Transverse colon (tissue), 4 donors: ENCODE measurements around the gene RAD52. TPM values are rescaled to one million over a fixed set of nuclear protein-coding genes. Genes with fewer than 3 reads are reported as not detected.

Source experiments
- DNase-seq: peaks from one replicate; pipeline ENCODE4 v3.0.0-alpha.2; 2019
- H3K27ac ChIP-seq, 4 donors: fragments of 200-600 bp; sonication (generic); 2 replicates each; pipeline ENCODE4 v1.5.1; 2016 to 2018; ENCODE audit warnings: inconsistent platforms in 4 of 4
- H3K27me3 ChIP-seq: fragments of 200-600 bp; sonication (generic); 2 replicates; pipeline ENCODE4 v1.5.1; 2017; ENCODE audit warnings: inconsistent platforms
- H3K36me3 ChIP-seq, 4 donors: fragments of 200-600 bp; sonication (generic); 2 replicates each; pipeline ENCODE4 v1.5.1; 2017 to 2019; ENCODE audit warnings: inconsistent platforms in 4 of 4
- H3K4me1 ChIP-seq, 4 donors: fragments of 200-600 bp; sonication (generic); 2 replicates each; pipeline ENCODE4 v1.5.1; 2017 to 2020; ENCODE audit warnings: inconsistent platforms in 4 of 4
- H3K4me3 ChIP-seq, 4 donors: fragments of 200-600 bp; sonication (generic); 1 replicate in 1 of 4; 2 replicates in 3 of 4; pipeline versions ENCODE4 v1.5.1 to v1.6.1; 2017 to 2019; ENCODE audit warnings: inconsistent platforms in 4 of 4
- H3K9me3 ChIP-seq, 2 donors: fragments of 200-600 bp; sonication (generic); 2 replicates each; pipeline ENCODE4 v1.5.1; 2017 to 2019; ENCODE audit warnings: inconsistent platforms in 2 of 2
- CTCF ChIP-seq, 5 experiments: fragments of 200-600 bp in 3 of 5; fragments of 450-650 bp in 2 of 5; sonication (generic) in 3 of 5; IDR thresholded peaks; 1 replicate in 2 of 5; 2 replicates in 3 of 5; pipeline ENCODE4 v1.5.1; 2016 to 2017; ENCODE audit warnings: antibody characterized with exemption in 5 of 5, inconsistent platforms in 3 of 5, mild to moderate bottlenecking in 2 of 5, moderate library complexity in 1 of 5
- EP300 ChIP-seq: sonication (generic); formaldehyde crosslinking; IDR thresholded peaks from one replicate; pipeline ENCODE4 v1.6.1; 2017; ENCODE audit warnings: antibody characterized with exemption, low read depth
- POLR2A ChIP-seq: fragments of 450-650 bp; IDR thresholded peaks from one replicate; pipeline ENCODE4 v1.6.1; 2016; ENCODE audit warnings: antibody characterized with exemption, mild to moderate bottlenecking, moderate library complexity
- POLR2AphosphoS5 ChIP-seq, 3 donors: sonication (generic); formaldehyde crosslinking; IDR thresholded peaks; one replicate each; pipeline ENCODE4 v1.6.1; 2016; ENCODE audit warnings: antibody characterized with exemption in 3 of 3
- WGBS, 2 donors: methylation state at CpG; one replicate each; pipeline ENCODE4 v1.1.5; 2018; ENCODE audit warnings: low coverage in 1 of 2; 5-methylcytosine and 5-hydroxymethylcytosine counted together
- in situ Hi-C, 4 donors: fragments of 200-750 bp; cut with MboI; loops; one replicate each; pipeline versions ENCODE4 v1.15.0 to v1.15.1; 2017; ENCODE audit warnings: low sequenced_read_pairs in 3 of 4, low pct_ligation_motif_present in 1 of 4, low pct_unique_long_range_greater_than_20kb in 1 of 4
- intact Hi-C: fragments of 100-400 bp; cut with DNase I; formaldehyde crosslinking; loops from one replicate; pipeline ENCODE4 v1.15.1; 2023; ENCODE audit warnings: low total_unique reads
- total RNA-seq, 4 donors: library from RNA; depleted of rRNA; stranded (reverse); fragments of >200 nt; gene quantifications; one replicate each; pipeline ENCODE4 v1.1.0, GENCODE V29; 2016

The RAD52 gene
- total RNA-seq, 4 donors from 2014 or later = 12.7 to 84.2 (median 31.4) TPM

DNA sequence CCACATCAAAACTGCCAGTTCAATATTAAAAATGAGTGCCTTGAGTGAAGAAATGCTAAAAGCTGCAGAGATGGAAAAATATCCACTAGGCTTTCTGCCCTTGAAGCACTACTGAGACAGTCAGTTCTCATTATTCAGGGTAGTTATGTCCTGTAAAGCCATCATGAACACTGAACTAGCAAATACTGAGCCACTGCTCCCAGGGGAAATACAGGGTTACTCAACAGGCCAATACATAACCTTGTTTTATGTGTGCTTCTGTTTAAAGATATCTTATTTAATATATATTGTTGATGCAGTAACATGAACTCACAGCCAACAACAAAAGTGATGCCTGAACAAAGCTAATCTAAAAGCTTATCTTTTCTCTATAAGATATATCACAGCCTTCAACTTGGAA lies 3.3 kb downstream of the RAD52 start:
- no peaks in the 10 kb centered on the region for H3K36me3 ChIP-seq
- intact Hi-C loops = no loop called here
- H3K4me3 ChIP-seq = no peak overlapping the region
- no peaks in the 10 kb centered on the region for H3K27me3 ChIP-seq
- no peak for TF ChIP-seq CTCF (IDR thresholded peaks at IDR 0.05)
- no peak for TF ChIP-seq POLR2A
- no peak for TF ChIP-seq POLR2AphosphoS5 (IDR thresholded peaks at IDR 0.05)
- no peak for TF ChIP-seq EP300
- no peak overlapping the region for H3K27ac ChIP-seq
- H3K9me3 ChIP-seq = no peaks in the 10 kb centered on the region
- DNase-seq = no peak
- H3K4me1 ChIP-seq = peaks cover 6 to 19% (median 10%) of the 10 kb centered on the region in 4 donors
- in situ Hi-C loops = loop anchor here in 2 of 4 donors (10.0 to 25.0 kb wide), 2 partner anchors 381 to 384 kb away; no protein-coding TSS in a partner anchor

DNA sequence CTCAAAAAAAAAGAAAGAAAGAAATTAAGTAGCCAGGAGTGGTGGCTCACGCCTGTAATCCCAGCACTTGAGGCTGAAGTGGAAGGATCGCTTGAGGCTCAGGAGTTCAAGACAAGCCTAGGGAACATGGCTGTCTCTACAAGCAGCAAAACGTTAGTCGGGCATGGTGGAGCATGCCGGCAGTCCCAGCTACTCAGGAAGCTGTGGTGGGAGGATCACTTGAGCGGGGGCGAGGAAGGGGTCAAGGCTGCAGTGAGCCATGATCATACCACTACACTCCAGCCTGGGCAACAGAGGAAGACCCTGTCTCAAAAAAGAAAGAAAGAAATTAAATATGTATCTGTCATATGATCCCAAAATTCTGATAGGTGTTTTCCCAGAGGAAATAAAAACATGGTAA lies 5.3 kb downstream of the RAD52 start:
- no peak for TF ChIP-seq POLR2A
- no peak for TF ChIP-seq POLR2AphosphoS5 (IDR thresholded peaks at IDR 0.05)
- no peak for TF ChIP-seq EP300
- no peak for TF ChIP-seq CTCF (IDR thresholded peaks at IDR 0.05)
- Histone ChIP-seq H3K27me3 (no peaks in the 10 kb centered on the region), H3K4me1 (peaks cover 5 to 13% (median 6%) of the 10 kb centered on the region in 4 donors), H3K9me3 (no peaks in the 10 kb centered on the region), H3K4me3 (no peak overlapping the region), H3K36me3 (no peaks in the 10 kb centered on the region), H3K27ac (no peak overlapping the region)
- no peak for DNase-seq
- intact Hi-C loops = no loop called here
- WGBS, 2 donors = 60 to 76% methylated on average over 3 to 7 of the region's 7 CpGs
- in situ Hi-C loops = loop anchor here in 2 of 4 donors (10.0 to 25.0 kb wide), 2 partner anchors 379 to 382 kb away; no protein-coding TSS in a partner anchor

GRCh38 chr12:943051-943450 lies 6.4 kb downstream of the RAD52 start:
- 86% methylated on average over 6 of the region's 6 CpGs; no CpG with 5 or more reads in 1 of the 2 donors for WGBS, 2 donors
- no peaks in the 10 kb centered on the region for H3K27me3 ChIP-seq
- no peak for DNase-seq
- peaks cover 0 to 7% (median 0%) of the 10 kb centered on the region in 4 donors for H3K4me1 ChIP-seq
- H3K36me3 ChIP-seq = no peaks in the 10 kb centered on the region
- in situ Hi-C loops (loop anchor here in 2 of 4 donors (10.0 to 25.0 kb wide), 2 partner anchors 378 to 381 kb away; no protein-coding TSS in a partner anchor), intact Hi-C loops (no loop called here)
- H3K27ac ChIP-seq = no peak overlapping the region
- H3K4me3 ChIP-seq = no peak overlapping the region
- TF ChIP-seq EP300 (no peak), POLR2A (no peak), CTCF (IDR thresholded peaks at IDR 0.05) (no peak), POLR2AphosphoS5 (IDR thresholded peaks at IDR 0.05) (no peak)
- H3K9me3 ChIP-seq = no peaks in the 10 kb centered on the region

DNA sequence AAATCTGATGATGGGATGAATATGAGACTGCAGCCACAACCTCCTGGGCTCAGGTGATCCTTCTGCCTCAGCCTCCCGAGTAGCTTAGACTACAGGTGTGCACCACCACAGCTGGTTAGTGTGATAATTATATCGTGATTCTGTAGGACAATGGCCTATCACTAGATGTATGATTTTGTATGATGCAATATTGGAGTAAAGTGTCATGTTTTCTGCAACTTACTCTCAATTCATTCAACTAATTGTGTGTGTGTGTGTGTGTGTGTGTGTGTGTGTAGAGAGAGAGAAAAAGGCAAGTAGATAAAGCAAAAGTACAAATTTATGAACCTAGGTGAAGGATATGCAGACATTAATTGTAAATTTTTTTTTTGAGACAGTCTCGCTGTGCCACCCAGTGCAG lies 10.7 kb downstream of the RAD52 start:
- no peak overlapping the region for H3K27ac ChIP-seq
- DNase-seq = no peak
- 91% methylated on average over 3 of the region's 3 CpGs; no CpG with 5 or more reads in 1 of the 2 donors for WGBS, 2 donors
- intact Hi-C loops = no loop called here
- TF ChIP-seq CTCF (IDR thresholded peaks at IDR 0.05) = no peak
- no peak for TF ChIP-seq POLR2AphosphoS5 (IDR thresholded peaks at IDR 0.05)
- no peak for TF ChIP-seq POLR2A
- TF ChIP-seq EP300 = no peak
- no peaks in the 10 kb centered on the region for H3K36me3 ChIP-seq
- H3K4me3 ChIP-seq = no peak overlapping the region
- no peaks in the 10 kb centered on the region for H3K4me1 ChIP-seq
- in situ Hi-C loops = loop anchor here in 1 of 4 donors (25.0 kb wide), 1 partner anchor 377 kb away; no protein-coding TSS in a partner anchor
- no peaks in the 10 kb centered on the region for H3K9me3 ChIP-seq
- no peaks in the 10 kb centered on the region for H3K27me3 ChIP-seq
